Small intestine (tissue), 7 donors: ENCODE results near the gene MAP1B. TPM values are rescaled to one million over a fixed set of nuclear protein-coding genes. Genes with fewer than 3 reads are reported as not detected.

Source experiments
- DNase-seq, 2 donors: peaks; one replicate each; pipeline versions ENCODE4 v3.0.0 to v3.0.0-alpha.2; 2013
- FAIRE-seq: peaks from 2 replicates; lab custom pipeline; 2012; peaks lifted over from hg19 to GRCh38; lab: Jason Lieb, UNC
- H3K27ac ChIP-seq, 3 donors: one replicate each; pipeline ENCODE4 v1.5.1; 2013; ENCODE audit warnings: low read length in 2 of 3, mild to moderate bottlenecking in 2 of 3, control low read depth in 1 of 3, inconsistent platforms in 1 of 3, low read depth in 1 of 3, moderate library complexity in 1 of 3
- H3K27me3 ChIP-seq, 3 donors: one replicate each; pipeline ENCODE4 v1.6.1; 2013; ENCODE audit warnings: low read length in 3 of 3, inconsistent platforms in 1 of 3; ENCODE audit not compliant: control insufficient read depth in 3 of 3, insufficient read depth in 3 of 3
- H3K36me3 ChIP-seq, 3 donors: one replicate each; pipeline ENCODE4 v1.6.1; 2013; ENCODE audit warnings: low read length in 3 of 3, inconsistent platforms in 1 of 3, low read depth in 1 of 3, mild to moderate bottlenecking in 1 of 3, moderate library complexity in 1 of 3; ENCODE audit not compliant: control insufficient read depth in 3 of 3, insufficient read depth in 2 of 3
- H3K4me1 ChIP-seq, 3 donors: one replicate each; pipeline ENCODE4 v1.6.1; 2013; ENCODE audit warnings: low read length in 2 of 3, inconsistent platforms in 1 of 3, low read depth in 1 of 3, mild to moderate bottlenecking in 1 of 3, moderate library complexity in 1 of 3; ENCODE audit not compliant: control insufficient read depth in 3 of 3, insufficient read depth in 2 of 3
- H3K4me3 ChIP-seq, 3 donors: one replicate each; pipeline ENCODE4 v1.5.1; 2013; ENCODE audit warnings: low read length in 3 of 3, control low read depth in 1 of 3, inconsistent platforms in 1 of 3, low read depth in 1 of 3, mild to moderate bottlenecking in 1 of 3, moderate library complexity in 1 of 3
- H3K9me3 ChIP-seq, 2 donors: one replicate each; pipeline ENCODE4 v1.6.1; 2013; ENCODE audit warnings: low read depth in 1 of 2, low read length in 1 of 2; ENCODE audit not compliant: control insufficient read depth in 2 of 2, insufficient read depth in 1 of 2
- WGBS, 3 donors: extraction: QIAGEN DNeasy Blood & Tissue Kit; methylation state at CpG; one replicate each; pipeline ENCODE4 v1.1.7; 2013; 5-methylcytosine and 5-hydroxymethylcytosine counted together
- polyA plus RNA-seq, 4 donors: library from polyadenylated mRNA; stranded (reverse) in 3 of 4; unstranded in 1 of 4; fragments of 200-250 nt in 3 of 4; fragments of 120-200 nt in 1 of 4; gene quantifications; one replicate each; pipeline versions ENCODE4 v1.2.1 to v1.2.3, GENCODE V29; 2013
- donor health status: healthy with polysubstance abuse.
- donor health status: control.
- donor health status: control.
- donor health status: Bipolar disorder and iron deficiency.
- donor health status: healthy.

The MAP1B gene
- polyA plus RNA-seq, 4 donors = 0.45 to 7.4 (median 2.7) TPM

- 95 to 97% (median 97%) methylated on average over 4 of the region's 4 CpGs for WGBS, 3 donors
- Histone ChIP-seq H3K9me3 (no peaks in the 10 kb centered on the region), H3K36me3 (peaks cover 5 to 31% (median 10%) of the 10 kb centered on the region in 3 donors), H3K27ac (no peak overlapping the region), H3K4me3 (no peak overlapping the region), H3K4me1 (no peaks in the 10 kb centered on the region), H3K27me3 (no peaks in the 10 kb centered on the region)
- FAIRE-seq (no peak), DNase-seq (no peak)
These were observed 116.1 kb downstream of the MAP1B start for GRCh38 chr5:72223371-72223770.

DNA sequence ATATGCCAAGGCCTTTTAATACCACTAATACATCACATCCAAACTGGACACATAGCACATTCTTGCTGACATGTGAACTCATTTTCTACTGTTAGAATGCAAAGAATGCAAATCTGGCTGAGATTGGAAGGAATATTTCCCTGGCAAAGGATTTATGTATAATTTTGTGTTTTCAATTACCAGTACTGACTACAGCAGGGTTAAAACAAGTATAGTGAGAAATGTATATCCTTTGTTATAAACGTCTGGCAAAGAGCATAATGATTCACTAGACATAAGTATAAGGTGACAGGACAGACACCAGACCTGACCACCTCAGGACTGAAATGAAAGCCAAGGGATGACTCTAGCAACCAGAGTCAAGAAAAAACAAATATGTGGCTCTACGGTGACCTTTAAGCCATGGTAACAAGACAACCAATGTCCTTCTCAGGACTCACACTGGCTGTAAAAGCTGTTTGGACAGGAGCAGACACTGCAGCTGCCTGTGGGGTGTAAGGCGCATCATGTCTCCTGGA lies 117.7 kb downstream of the MAP1B start:
- Histone ChIP-seq H3K9me3 (no peaks in the 10 kb centered on the region), H3K27ac (no peak overlapping the region), H3K4me3 (no peak overlapping the region), H3K27me3 (no peaks in the 10 kb centered on the region), H3K4me1 (no peaks in the 10 kb centered on the region), H3K36me3 (peaks cover 5 to 30% (median 12%) of the 10 kb centered on the region in 3 donors)
- WGBS, 3 donors = 88 to 93% (median 89%) methylated on average over 3 of the region's 3 CpGs
- DNase-seq = no peak
- no peak for FAIRE-seq

- H3K36me3 ChIP-seq = peaks cover 1 to 24% (median 7%) of the 10 kb centered on the region in 3 donors
- H3K9me3 ChIP-seq = no peaks in the 10 kb centered on the region
- no peak overlapping the region for H3K27ac ChIP-seq
- no peaks in the 10 kb centered on the region for H3K4me1 ChIP-seq
- DNase-seq (no peak), FAIRE-seq (no peak)
- no peaks in the 10 kb centered on the region for H3K27me3 ChIP-seq
- 90 to 95% (median 94%) methylated on average over 3 of the region's 3 CpGs for WGBS, 3 donors
- no peak overlapping the region for H3K4me3 ChIP-seq
These were observed 118.5 kb downstream of the MAP1B start for GRCh38 chr5:72225741-72226140.

GRCh38 chr5:72226950-72227349 lies 119.7 kb downstream of the MAP1B start:
- Histone ChIP-seq H3K27ac (no peak overlapping the region), H3K4me3 (no peak overlapping the region), H3K27me3 (no peaks in the 10 kb centered on the region), H3K36me3 (peaks cover 0 to 18% (median 4%) of the 10 kb centered on the region in 3 donors), H3K9me3 (no peaks in the 10 kb centered on the region), H3K4me1 (no peaks in the 10 kb centered on the region)
- WGBS, 3 donors = 90 to 92% (median 91%) methylated on average over 2 of the region's 2 CpGs
- FAIRE-seq = no peak
- no peak for DNase-seq

DNA sequence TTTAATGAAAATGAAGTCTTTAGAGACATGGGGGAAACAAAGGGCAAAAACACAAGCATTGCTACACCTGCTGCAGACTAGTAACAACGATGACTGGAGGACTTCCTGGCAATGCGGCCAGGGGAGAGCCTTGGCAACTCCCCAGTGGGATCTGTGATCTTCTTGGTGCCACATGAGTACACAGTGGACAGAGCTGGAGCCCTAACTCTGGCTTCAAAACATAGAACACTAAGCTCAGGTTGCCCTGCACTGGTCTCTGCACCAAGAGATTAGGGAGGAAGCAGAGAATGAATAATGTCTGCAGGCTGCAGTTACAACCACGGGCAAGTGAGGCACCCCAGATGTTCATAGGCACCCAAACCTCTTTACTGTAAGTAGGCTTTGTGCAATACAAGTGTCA lies 121.7 kb downstream of the MAP1B start:
- FAIRE-seq (no peak), DNase-seq (no peak)
- Histone ChIP-seq H3K4me3 (no peak overlapping the region), H3K27me3 (no peaks in the 10 kb centered on the region), H3K27ac (no peak overlapping the region), H3K9me3 (no peaks in the 10 kb centered on the region), H3K36me3 (peaks cover 3 to 12% (median 6%) of the 10 kb centered on the region in 3 donors), H3K4me1 (no peaks in the 10 kb centered on the region)
- WGBS, 3 donors = 81 to 91% (median 82%) methylated on average over 3 of the region's 3 CpGs

DNA sequence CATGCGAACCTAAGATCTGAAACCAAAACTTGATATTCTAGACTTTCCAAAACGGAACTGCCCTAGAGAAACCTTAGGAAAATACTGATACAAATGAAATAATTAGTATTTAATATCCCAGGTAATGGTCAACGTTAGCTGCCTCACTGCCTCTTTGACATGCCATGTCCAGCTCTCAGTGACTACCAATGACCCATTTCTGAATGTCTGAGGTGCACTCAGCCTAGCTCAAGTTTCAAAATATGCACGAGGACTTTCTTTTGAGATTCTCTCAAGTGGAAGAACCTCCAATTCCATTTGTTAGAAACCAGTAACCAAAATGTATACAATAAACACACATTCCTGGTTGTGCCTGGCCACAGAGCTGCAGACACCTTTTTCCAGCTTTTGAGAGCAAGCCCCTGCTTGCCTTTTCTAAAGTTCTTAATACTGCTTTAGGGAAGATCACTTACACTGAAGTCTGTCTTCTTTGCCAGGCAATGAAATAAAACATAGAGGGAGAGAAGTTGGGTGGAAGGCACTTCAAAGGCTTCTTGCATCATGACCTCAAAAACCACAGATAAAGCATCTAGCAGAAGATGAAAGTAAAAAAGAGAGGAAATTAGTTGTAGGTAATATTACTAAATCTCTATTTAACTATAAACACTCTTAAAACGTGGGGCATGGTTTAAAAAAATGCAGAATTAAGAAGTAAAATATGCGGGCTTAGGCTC lies 124.9 kb downstream of the MAP1B start:
- no peak for FAIRE-seq
- Histone ChIP-seq H3K4me3 (no peak overlapping the region), H3K27ac (no peak overlapping the region), H3K27me3 (no peaks in the 10 kb centered on the region), H3K9me3 (no peaks in the 10 kb centered on the region), H3K4me1 (no peaks in the 10 kb centered on the region), H3K36me3 (peaks cover 6 to 9% (median 6%) of the 10 kb centered on the region in 3 donors)
- peak in 1 of 2 donors; percentile 30 for DNase-seq
- WGBS, 3 donors = 75 to 80% (median 75%) methylated on average over 6 of the region's 6 CpGs

DNA sequence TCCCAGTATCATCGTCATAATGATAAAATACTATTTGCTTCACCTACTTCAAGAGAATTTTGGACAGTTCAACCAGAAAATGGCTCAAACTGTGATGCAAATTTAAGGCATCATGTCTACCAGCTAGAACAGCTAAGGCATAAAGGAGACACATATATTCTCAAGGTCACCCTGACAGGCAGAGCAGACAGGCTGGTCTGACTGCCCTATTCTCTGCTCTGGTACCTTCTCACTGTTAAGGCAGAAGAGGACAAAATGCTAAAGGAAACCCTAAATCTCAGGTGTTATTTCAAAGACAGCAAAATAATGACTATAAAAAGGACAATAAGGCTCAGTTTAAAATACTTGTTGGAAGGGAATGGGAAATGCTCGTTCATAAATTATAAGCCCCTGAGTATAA lies 125.6 kb downstream of the MAP1B start:
- DNase-seq (no peak), FAIRE-seq (no peak)
- Histone ChIP-seq H3K36me3 (peaks cover 6 to 10% (median 6%) of the 10 kb centered on the region in 3 donors), H3K4me1 (no peaks in the 10 kb centered on the region), H3K4me3 (no peak overlapping the region), H3K9me3 (no peaks in the 10 kb centered on the region), H3K27ac (no peak overlapping the region), H3K27me3 (no peaks in the 10 kb centered on the region)
- 81 to 94% (median 82%) methylated on average over 2 of the region's 2 CpGs for WGBS, 3 donors

DNA sequence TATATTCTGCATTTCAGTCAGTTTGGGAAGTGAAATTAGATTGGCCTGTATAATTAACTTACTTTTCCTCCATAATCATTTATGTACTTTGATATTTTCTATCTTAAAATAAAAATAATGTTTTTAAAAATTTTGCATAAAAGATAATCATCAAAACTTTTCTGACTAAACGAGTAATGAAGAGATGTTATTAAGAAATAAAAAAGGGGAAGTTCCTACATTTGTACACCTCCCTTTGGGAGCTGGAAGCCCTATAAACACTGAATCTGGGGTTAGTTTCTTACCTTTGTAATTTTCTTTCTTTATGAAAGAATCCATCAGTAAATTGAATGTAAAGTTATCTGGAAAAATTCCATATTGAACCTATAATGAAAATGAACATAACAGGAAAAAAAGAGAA lies 126.6 kb downstream of the MAP1B start:
- Histone ChIP-seq H3K9me3 (no peaks in the 10 kb centered on the region), H3K4me1 (no peaks in the 10 kb centered on the region), H3K4me3 (no peak overlapping the region), H3K36me3 (peaks cover 6 to 12% (median 8%) of the 10 kb centered on the region in 3 donors), H3K27ac (no peak overlapping the region), H3K27me3 (no peaks in the 10 kb centered on the region)
- DNase-seq (no peak), FAIRE-seq (no peak)
- WGBS, 3 donors = 54 to 77% (median 75%) methylated on average over 1 of the region's 1 CpG
